GM21423 (cell line): ENCODE measurements around the gene LMBR1.
A peak's percentile ranks its signal among the peaks of the same experiment; 100 is the strongest.
"Not testable (repeated sequence)": the region's sequence is repeated elsewhere in the genome, so short reads cannot be mapped to it uniquely, and the experiment has no call there.

ENCODE experiments used
- ATAC-seq: cut with Tn5 transposase; IDR thresholded peaks from one replicate; pipeline ENCODE4 v1.9.1; 2021; ENCODE audit warnings: mild to moderate bottlenecking, moderate library complexity; ENCODE audit not compliant: unreplicated experiment

LMBR1 gene

DNA sequence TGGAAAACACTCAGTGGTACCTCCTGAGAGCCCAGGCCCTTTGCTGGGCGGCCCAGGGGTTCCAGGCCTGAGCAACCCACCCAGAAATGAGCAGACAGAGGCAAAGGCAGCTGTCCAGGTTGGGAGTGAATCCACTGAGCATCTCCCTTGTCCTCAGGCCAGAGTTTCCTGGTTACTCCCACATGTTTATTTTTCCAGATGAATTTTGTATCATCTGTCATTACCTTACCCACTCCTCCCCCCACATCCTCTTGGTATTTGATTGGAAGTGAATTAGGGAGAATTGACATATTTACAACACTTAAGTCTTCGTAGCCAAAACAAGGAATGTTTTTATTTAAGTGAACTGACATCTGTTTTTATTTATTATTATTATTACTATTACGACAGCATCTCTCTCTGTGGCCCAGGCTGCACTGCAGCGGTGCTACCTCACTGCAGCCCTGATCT, 13.2 kb upstream of the LMBR1 start:
- no peak for ATAC-seq

DNA sequence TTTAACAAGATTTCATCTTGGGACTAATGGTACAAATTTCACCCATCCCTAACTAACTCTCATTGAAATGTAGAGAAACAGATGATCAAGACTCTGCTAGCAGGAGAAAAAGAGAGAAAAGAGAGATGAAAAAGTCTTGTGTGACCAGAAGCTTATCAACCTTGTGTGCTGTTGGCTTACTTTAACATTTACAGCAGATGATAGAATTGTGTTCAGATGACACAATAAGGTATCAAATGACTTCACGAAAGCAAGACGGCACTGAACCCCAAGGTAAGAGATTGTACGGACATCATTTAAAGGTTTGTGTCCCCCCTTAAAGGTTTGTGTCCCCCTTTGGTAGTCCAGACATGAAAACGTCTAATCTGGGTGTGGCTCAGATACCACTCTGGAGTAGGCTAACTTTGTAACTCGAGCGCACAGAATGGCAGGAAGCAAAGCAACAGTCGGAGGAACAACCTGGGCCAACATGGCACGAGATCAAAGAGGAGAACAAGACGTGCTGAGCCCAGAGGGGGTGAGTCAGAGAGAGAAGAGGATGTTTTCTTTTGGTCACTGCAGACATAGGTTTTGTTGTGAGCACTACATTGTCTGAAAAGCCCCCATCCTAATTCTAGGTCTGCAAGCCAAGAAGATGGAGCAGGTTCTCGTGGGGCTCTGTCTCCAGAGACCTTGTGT, 10.4 kb upstream of the LMBR1 start:
- no peak for ATAC-seq

DNA sequence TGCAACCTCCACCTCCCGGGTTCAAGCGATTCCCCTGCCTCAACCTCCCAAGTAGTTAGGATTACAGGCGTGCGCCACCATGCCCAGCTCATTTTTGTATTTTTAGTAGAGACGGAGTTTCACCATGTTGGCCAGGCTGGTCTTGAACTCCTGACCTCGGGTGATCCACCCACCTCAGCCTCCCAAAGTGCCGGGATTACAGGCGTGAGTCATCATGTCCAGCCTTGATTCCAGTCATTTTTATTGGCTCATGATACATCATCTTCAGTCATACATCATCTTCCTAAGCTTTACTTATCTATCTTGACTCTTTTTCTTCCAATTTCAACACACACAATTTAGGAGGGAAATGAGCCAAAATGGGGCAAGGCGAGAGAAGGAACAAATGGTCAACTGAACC, 7.1 kb upstream of the LMBR1 start:
- ATAC-seq: not testable (repeated sequence)

DNA sequence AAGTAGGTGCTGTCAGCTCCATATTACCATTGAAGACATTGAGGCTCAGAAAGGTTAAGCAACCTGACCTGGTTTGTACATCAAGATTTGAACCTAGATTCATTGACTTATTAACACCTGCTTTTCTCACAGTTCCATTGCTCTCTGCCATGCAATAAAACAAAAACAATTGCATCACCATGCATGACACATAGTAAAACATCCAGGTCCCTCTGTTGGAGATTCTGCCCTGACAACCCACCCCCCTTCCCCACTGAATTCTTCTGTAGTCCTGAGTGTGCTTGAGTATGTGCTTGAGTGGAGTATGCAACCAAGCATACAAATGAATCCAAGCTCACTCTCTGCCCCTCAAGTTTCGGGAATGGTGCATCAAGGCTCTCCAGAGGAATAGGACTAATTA, 6.0 kb upstream of the LMBR1 start:
- no peak for ATAC-seq

DNA sequence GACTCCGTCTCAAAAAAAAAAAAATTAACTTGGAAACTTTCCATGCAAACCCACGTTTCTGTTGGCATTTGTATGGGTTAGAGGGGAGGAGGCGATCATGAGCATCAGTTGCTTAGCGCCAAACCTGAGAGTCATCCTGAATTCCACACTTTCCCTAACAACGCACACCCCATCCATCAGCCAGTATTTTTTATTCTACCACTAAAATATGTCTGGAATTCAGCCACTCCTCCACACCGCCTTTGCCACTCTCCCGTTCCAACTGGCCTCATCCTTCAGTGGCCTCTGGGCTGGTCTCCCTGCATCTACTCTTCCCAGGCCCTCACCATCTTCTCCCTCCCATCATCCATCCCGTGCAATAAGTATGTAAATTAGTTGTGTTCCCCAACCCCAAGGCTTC, 4.7 kb upstream of the LMBR1 start:
- ATAC-seq: no peak

DNA sequence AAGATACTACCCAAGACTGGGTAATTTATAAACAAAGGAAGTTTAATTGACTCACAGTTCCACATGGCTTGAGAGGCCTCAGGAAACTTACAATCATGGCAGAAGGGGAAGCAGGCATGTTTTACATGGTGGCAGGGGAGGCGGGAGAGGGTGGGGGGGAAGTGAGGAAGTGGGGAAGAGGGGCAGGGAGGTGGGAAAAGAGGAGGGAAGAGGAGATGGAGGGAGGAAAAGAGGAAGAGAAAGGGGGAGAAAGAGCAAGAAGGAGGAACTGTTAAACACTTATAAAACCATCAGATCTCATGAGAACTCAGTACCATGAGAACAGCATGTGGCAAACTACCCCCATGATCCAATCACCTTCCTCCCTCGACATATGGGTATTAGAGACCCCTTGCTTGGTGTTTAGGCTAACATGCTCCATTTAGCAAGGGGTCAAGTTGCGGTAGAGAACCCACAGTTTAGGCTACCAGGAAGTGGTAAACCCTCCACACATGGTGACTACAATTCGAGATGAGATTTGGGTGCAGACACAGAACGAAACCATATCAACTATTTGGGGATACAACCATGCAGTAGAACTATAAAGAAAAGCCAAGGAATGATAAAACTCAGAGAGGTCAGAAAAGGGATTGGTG, 3.5 kb upstream of the LMBR1 start:
- no peak for ATAC-seq

DNA sequence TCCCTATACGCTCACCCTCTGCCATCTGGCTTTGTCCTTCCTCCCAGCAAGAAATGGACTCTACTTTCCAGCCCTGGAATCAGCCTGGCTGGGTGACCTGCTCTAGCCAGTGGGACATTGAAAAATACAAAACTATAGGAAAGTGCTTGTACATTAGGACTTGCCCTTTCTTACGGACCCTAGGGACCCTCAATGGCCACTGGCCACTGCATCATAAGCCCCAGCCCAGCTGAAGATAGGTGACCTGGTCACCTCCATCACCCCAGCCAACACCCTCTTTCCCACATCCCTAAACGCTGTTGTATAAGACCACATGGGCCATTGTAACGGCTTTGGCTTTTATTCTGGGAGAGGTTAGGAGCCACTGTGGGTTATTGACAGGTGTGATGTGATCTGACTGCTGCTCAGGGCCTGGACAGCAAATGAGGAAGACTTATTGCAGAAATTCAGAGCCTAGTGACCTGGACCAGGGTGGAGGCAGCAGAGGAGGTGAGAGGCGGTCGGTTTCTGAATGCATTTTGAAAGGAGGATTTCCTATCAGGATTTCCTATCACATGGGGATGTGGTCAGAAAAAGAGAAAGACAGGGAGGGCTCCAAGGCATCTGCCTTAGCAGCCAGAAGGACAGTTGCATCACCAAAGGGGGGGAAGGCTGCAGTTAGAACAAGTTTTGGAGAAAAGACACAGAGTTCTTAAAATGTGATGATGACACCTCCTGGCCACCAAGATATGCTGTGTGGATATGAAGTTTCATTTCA, 2.2 kb upstream of the LMBR1 start:
- ATAC-seq: no peak

DNA sequence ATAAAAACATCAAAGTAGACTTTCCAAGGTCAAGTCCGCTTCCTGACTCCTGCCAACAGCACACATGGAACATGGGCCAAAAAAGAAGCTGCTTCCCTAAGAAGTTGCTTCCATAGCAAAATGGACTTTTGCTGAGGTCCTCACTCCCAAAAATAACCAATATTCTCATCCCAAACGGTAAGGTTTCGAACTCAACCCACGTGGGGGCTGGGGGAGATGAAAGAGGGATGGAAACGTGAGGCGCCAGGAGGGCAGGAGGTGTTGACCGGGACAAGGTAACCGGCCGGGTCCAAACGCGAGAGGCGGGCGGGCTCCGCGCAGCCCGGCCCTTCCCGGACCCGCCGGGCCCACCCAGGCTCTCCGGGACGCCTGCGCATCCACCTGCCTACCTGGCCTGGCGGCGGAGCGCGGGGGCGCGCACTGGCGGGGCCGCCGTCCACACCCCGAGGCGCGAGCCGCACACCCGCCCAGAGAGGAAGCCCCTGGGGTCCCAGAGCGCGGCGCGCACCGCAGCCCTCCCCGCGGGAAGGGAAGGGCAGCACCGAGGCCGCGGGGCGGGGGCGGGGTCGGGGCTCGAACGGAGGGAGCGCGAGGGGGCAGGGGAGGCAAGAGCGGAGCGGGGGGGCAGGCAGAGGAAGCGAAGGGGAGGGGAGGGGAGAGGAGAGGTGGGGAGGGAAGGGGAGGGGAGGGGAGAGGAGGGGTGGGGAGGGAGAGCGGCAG, 742 bp downstream of the LMBR1 start:
- peak; percentile 25 for ATAC-seq

DNA sequence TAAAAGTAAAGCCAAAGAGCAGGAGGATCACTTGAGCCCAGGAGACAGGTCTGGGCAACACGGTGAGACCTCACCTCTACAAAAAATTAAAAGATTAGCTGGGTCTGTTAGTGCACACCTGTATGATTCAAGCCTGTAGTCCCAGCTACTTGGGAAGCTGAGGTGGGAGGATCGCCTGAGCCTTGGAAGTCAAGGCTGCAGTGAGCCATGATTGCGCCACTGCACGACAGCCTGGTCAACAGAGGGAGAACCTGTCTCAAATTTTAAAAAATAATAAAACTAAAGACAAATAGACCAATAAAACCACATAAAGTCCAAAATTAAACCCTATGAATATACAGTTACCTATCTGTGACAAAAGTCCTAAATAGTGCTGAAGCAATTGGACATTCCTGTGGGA, 3.2 kb downstream of the LMBR1 start:
- no peak for ATAC-seq

DNA sequence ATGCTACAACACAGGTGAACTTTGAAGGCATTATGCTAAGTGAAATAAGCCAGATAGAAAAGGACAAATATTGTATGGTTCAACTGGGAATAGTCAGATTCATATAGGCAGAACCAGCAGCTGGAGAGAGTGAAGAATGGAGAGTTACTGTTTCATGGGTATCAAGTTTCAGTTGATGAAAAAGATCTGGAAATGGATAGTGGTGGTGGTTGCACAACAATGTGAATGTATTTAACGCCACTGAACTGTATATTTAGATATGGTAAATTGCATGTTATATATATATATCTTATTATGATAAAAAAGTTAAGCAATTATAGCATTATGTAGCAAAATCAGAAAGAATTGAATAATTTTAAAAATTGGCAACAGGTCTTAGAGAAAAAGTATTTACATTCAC, 3.9 kb downstream of the LMBR1 start:
- ATAC-seq: no peak

DNA sequence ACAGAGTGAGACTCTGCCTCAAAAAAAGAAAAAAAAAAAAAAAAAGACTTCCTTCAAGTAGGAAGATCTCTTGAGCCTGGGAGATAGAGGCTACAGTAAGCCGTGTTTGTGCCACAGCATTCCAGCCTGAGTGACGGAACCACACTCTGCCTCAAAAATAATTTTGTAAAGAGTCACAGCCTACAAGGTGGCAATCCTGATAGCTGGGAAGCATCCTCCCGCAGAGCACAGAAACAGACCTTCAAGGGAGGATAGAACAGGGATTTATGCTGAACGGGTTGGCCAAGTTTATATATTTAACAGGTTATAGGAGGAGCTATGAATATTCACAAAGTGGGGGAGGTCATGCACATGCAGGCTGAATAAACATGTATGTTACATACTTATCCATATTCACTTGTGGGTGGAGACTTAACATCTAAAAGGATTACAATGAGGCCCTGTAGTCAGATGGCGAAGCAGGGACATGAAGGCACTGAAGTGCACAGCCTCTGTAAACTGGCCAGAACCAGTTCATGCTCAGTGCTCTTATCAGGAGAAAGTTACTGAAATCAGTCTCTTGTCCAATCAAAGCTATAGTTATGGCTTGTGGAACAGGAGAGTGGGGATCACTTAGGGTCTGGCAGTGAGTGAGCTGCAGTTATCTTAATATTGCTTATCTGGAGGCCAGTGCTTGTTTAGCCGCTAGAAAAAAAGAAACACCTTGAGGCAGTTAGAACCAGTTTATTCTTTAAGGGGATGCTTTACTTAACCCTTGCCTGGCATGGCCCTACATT, 6.8 kb downstream of the LMBR1 start:
- no peak for ATAC-seq

DNA sequence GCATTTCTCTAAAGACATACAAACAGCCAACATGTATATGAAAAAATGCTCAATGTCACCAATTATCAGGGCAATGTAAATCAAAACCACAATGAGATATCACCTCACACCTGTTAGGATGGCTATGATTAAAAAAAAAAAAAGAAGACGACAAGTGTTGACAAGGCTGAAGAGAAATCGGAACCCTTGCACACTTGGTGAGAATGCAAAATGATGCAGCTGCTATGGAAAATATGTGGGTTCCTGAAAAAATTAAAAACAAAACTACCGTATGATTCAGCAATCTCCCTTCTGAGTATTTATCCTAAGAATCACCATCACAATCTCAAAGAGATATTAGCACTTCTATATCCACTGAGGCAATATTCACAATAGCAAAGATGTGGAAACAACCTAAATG, 11.3 kb downstream of the LMBR1 start:
- no peak for ATAC-seq

DNA sequence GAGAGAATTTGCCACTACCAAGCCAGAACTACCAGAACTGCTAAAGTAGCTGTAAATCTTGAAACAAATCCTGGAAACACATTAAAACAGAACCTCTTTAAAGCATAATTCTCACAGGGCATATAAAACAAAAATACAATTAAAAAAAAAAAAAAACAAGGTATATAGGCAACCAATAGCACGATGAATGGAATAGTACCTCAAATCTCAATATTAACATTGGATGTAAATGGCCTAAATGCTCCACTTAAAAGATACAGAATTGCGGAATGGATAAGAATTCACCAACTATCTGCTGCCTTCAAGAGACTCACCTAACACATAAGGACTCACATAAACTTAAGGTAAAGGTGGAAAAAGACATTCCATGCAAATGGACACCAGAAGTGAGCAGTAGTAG, 17.2 kb downstream of the LMBR1 start:
- no peak for ATAC-seq

DNA sequence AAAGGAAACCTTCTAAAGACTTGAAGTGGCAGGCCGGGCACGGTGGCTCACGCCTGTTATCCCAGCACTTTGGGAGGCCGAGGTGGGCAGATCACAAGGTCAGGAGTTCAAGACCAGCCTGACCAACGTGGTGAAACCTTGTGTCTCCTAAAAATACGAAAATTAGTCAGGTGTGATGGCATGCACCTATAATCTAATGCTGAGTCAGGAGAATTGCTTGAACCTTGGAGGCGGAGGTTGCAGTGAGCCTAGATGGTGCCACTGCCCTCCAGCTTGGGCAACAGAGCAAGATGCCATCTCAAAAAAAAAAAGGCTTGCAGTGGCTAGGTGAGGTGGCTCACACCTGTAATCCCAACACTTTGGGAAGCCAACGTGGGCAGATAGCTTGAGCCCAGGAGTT, 24.6 kb downstream of the LMBR1 start:
- ATAC-seq: not testable (repeated sequence)

DNA sequence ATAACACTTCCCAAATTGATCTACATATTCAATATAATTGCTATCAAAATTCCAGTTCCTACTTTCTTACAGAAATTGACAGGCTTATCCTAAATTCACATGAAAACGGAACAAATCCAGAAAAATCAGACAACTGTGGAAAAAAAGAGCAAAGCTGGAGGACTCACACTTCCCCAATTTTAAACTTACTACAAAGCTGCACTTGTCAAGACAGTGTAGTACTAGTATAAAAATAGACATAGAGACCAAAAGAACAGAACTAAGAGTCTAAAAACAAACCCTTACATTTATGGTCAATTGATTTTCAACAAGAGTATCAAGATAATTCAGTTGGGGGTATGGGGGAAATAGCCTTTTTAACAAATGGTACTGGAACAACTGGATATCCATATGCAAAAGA, 27.5 kb downstream of the LMBR1 start:
- no peak for ATAC-seq

DNA sequence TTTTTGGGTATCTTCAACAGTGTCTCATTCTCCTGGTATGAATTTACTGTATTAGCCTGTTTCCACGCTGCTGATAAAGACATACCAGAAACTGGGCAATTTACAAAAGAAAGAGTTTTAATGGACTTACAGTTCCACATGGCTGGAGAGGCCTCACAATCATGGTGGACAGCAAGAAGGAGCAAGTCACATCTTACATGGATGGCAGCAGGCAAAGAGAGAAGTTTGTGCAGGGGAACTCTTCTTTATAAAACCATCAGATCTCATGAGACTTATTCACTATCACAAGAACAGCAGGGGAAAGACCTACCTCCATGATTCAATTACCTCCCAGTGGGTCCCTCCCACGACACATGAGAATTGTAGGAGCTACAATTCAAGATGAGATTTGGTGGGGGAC, 31.0 kb downstream of the LMBR1 start:
- ATAC-seq: not testable (repeated sequence)

DNA sequence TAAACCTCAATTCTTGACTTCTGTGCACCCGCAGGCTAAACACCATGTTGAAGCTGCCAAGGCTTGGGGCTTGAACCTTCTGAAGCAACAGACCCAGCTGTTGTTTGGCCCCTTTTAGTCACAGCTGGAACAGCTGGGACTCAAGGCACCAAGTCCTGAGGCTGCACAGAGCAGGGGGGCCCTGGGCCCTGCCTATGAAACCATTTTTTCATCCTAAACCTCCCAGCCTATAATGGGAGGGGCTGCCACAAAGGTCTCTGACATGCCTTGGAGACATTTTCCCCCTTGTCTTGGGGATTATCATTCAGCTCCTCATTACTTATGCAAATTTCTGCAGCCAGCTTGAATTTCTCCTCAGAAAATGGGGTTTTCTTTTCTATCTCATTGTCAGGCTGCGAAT, 31.8 kb downstream of the LMBR1 start:
- ATAC-seq: no peak

DNA sequence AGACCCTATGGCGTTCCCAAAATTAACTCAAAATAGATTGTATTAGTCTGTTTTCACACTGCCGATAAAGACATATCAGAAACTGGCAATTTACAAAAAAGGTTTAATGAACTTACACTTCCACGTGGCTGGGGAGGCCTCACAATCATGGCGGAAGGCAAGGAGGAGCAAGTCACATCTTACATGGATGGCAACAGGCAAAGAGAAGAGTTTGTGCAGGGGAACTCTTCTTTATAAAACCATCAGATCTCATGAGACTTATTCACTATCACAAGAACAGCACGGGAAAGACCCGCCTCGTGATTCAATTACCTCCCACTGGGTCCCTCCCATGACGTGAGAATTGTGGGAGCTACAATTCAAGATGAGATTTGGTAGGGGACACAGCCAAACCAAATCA, 32.9 kb downstream of the LMBR1 start:
- ATAC-seq: not testable (repeated sequence)

DNA sequence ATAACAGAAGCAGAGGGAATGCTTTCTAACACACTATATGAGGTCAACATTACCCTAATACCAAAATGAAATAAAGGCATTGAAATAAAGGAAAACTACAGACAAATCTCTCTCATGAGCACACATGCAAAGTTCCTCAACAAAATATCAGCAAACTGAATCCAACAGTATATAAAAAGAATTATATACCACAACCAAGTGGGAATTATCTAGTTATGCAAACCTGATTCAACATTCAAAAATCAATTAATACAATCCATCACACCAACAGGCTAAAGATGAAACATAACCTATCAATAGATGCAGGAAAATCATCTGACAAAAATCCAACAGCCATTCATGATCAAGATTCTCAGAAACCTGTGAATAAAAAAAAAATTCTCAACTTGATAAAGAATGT, 34.5 kb downstream of the LMBR1 start:
- ATAC-seq: no peak

DNA sequence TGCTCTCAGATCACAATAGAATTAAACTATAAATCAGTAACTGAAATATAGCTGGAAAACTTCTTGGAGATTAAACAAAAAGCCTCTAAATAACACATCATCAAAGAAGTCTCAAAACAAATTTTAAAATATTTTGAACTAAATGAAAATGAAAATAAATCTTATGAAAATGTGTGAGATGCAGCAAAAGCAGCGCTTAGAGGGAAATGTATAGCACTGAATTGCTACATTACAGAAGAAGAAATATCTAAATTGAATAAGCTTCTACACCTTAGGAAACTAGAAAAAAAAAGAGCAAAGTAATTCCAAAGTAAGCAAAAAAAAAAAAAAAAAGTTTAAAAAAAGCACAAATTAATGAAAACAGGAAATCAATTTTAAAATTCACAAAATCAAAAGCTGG, 35.2 kb downstream of the LMBR1 start:
- no peak for ATAC-seq

DNA sequence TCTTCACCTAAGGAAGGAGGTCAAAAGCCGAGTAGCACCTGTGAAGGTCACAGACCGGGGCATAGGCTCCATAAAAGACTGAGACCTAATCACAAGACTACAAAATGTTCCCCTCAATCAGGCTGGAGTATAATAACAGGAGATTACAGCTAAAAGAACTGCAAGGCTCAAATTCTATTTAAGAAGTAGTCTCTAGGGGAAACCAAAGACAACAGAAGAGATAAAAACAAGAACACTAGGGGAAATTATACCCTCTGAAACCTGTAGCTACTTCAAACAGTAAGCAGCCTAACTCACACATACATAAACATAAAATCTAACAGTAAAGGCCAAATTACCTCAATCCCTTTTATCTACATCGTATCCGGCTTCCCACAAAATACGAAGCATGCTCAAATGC, 38.3 kb downstream of the LMBR1 start:
- no peak for ATAC-seq
